Stomach (tissue), 9 donors: Measurements from ENCODE around the gene ACAD11. TPM values are rescaled to one million over a fixed set of nuclear protein-coding genes. Genes with fewer than 3 reads are reported as not detected.

ENCODE experiments used
- DNase-seq, 2 donors: peaks; one replicate each; pipeline versions ENCODE4 v3.0.0 to v3.0.0-alpha.2; 2013 to 2019
- H3K27ac ChIP-seq, 5 donors: fragments of 200-600 bp in 4 of 5; sonication (generic) in 4 of 5; one replicate each; pipeline ENCODE4 v1.5.1; 2013 to 2019; ENCODE audit warnings: mild to moderate bottlenecking in 1 of 5, moderate library complexity in 1 of 5
- H3K27me3 ChIP-seq, 3 donors: fragments of 200-600 bp; sonication (generic); one replicate each; pipeline ENCODE4 v1.5.1; 2017 to 2019; ENCODE audit warnings: mixed run types in 1 of 3
- H3K36me3 ChIP-seq, 4 donors: fragments of 200-600 bp; sonication (generic); 1 replicate in 3 of 4; 2 replicates in 1 of 4; pipeline ENCODE4 v1.5.1; 2016 to 2019
- H3K4me1 ChIP-seq, 4 donors: fragments of 200-600 bp; sonication (generic); one replicate each; pipeline ENCODE4 v1.5.1; 2016 to 2019
- H3K4me3 ChIP-seq, 4 donors: fragments of 200-600 bp; sonication (generic) in 3 of 4; one replicate each; pipeline ENCODE4 v1.5.1; 2016 to 2019; ENCODE audit warnings: mild to moderate bottlenecking in 1 of 4
- H3K9me3 ChIP-seq, 4 donors: fragments of 200-600 bp; sonication (generic); one replicate each; pipeline ENCODE4 v1.5.1; 2016 to 2019
- EP300 ChIP-seq: sonication (generic); formaldehyde crosslinking; IDR thresholded peaks from one replicate; pipeline ENCODE4 v1.6.1; 2017; ENCODE audit warnings: antibody characterized with exemption
- POLR2A ChIP-seq, 4 donors: fragments of 450-650 bp; IDR thresholded peaks; one replicate each; pipeline ENCODE4 v1.6.1; 2016; ENCODE audit warnings: antibody characterized with exemption in 4 of 4, control low read depth in 2 of 4, mild to moderate bottlenecking in 1 of 4, moderate library complexity in 1 of 4
- POLR2AphosphoS5 ChIP-seq, 3 donors: sonication (generic); formaldehyde crosslinking; IDR thresholded peaks; one replicate each; pipeline ENCODE4 v1.6.1; 2016; ENCODE audit warnings: antibody characterized with exemption in 3 of 3
- WGBS, 5 donors: extraction: QIAGEN DNeasy Blood & Tissue Kit in 3 of 5; methylation state at CpG; one replicate each; pipeline versions ENCODE4 v1.1.5 to v1.1.7; 2013 to 2018; 5-methylcytosine and 5-hydroxymethylcytosine counted together
- intact Hi-C: fragments of 100-400 bp; cut with DNase I; formaldehyde crosslinking; loops from one replicate; pipeline ENCODE4 v1.15.1; 2023; ENCODE audit warnings: low total_unique reads
- polyA plus RNA-seq, 3 donors: library from polyadenylated mRNA; stranded (reverse); fragments of 200-250 nt; gene quantifications; one replicate each; pipeline ENCODE4 v1.2.3, GENCODE V29; 2013
- total RNA-seq, 5 donors: library from RNA; depleted of rRNA; stranded (reverse); fragments of >200 nt; gene quantifications; one replicate each; pipeline versions ENCODE4 v1.1.0 to v1.2.3, GENCODE V29; 2014 to 2016
- TF ChIP-seq, protein P1 (sequence below), 7 experiments: fragments of 450-650 bp in 4 of 7; fragments of 200-600 bp in 3 of 7; sonication (generic) in 3 of 7; IDR thresholded peaks; one replicate each; pipeline ENCODE4 v1.5.1; 2016 to 2019; ENCODE audit warnings: antibody characterized with exemption in 7 of 7, control low read depth in 2 of 7, mild to moderate bottlenecking in 1 of 7
- donor health status: healthy with polysubstance abuse.
- donor health status: Bipolar disorder and iron deficiency.
- donor health status: healthy.

The ACAD11 gene
- total and polyA plus RNA-seq, 8 donors, result 2.6 to 137 (median 26.2) TPM

DNA sequence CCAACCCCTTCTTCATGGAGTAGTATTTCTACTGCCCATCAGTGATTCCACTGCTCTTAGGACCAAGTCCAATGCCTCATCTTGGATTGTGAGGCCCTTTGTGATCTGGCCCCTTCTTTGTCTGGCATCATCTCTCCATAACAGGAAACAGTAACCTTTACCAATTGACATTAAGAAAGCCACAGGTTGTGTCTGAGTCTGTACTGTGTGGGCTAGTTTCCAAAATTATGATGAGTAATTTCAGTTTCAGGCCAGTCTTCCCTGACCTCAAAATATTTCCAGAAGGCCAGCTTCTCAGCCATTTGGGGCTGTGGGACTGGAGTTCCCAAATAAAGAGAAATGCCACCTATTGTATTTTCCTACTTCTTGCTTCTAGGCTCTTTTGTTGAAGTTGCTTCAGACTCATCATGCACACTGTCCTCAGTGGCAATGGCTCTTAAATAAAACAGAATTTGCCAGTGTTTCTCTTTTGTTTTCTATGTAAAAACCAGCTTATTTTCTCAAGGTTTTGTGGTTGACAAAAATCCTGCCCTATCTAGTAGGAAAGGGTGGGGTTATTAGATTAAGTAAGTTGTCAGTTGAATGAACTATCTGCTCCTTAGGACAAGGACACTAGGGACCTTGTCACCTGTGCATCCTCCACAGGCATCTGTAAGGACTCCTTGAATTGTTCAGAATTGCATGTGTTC is 109.6 kb downstream of the ACAD11 start:
- DNase-seq, result no peak
- Histone ChIP-seq H3K4me1 (peaks cover 0 to 25% (median 15%) of the 10 kb centered on the region in 4 donors), H3K36me3 (no peaks in the 10 kb centered on the region), H3K4me3 (no peak overlapping the region), H3K27ac (no peak overlapping the region), H3K27me3 (no peaks in the 10 kb centered on the region), H3K9me3 (no peaks in the 10 kb centered on the region)
- intact Hi-C loops, result no loop called here
- TF ChIP-seq POLR2AphosphoS5 (IDR thresholded peaks at IDR 0.05), result no peak
- TF ChIP-seq EP300, result no peak
- TF ChIP-seq POLR2A (IDR thresholded peaks at IDR 0.05), result no peak
- TF ChIP-seq, protein P1, sequence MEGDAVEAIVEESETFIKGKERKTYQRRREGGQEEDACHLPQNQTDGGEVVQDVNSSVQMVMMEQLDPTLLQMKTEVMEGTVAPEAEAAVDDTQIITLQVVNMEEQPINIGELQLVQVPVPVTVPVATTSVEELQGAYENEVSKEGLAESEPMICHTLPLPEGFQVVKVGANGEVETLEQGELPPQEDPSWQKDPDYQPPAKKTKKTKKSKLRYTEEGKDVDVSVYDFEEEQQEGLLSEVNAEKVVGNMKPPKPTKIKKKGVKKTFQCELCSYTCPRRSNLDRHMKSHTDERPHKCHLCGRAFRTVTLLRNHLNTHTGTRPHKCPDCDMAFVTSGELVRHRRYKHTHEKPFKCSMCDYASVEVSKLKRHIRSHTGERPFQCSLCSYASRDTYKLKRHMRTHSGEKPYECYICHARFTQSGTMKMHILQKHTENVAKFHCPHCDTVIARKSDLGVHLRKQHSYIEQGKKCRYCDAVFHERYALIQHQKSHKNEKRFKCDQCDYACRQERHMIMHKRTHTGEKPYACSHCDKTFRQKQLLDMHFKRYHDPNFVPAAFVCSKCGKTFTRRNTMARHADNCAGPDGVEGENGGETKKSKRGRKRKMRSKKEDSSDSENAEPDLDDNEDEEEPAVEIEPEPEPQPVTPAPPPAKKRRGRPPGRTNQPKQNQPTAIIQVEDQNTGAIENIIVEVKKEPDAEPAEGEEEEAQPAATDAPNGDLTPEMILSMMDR (IDR thresholded peaks at IDR 0.05), result no peak

DNA sequence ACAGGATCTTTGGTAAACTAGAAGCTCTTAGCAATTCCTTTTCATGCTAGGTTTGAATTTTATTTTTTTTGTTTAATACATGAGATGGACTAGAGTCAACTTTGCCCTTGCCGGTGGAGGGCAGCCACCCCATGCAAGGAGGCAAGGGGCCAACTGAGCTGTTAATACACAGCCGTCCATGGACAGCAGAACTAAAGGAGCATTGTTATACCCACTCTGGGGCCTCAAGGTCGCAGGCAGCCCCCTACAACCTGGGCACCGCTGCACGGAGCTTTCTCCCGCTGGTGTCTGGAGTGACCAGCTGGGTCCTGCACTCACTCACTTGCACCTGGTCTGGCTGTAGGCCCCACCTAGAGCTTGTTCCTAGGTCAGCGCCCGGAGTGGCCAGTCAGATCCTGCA is 110.4 kb downstream of the ACAD11 start:
- no peaks in the 10 kb centered on the region for H3K27me3 ChIP-seq
- H3K27ac ChIP-seq, result no peak overlapping the region
- no peak for TF ChIP-seq POLR2AphosphoS5 (IDR thresholded peaks at IDR 0.05)
- no peaks in the 10 kb centered on the region for H3K9me3 ChIP-seq
- no peak overlapping the region for H3K4me3 ChIP-seq
- no peak for DNase-seq
- 92 to 96% (median 94%) methylated on average over 7 to 8 of the region's 8 CpGs for WGBS, 5 donors
- intact Hi-C loops, result no loop called here
- peaks cover 0 to 20% (median 10%) of the 10 kb centered on the region in 4 donors for H3K4me1 ChIP-seq
- no peaks in the 10 kb centered on the region for H3K36me3 ChIP-seq

- no peak for TF ChIP-seq POLR2A (IDR thresholded peaks at IDR 0.05)
- no peak for TF ChIP-seq POLR2AphosphoS5 (IDR thresholded peaks at IDR 0.05)
- TF ChIP-seq, protein P1 (IDR thresholded peaks at IDR 0.05), result no peak
- TF ChIP-seq EP300, result no peak
- Histone ChIP-seq H3K27me3 (no peaks in the 10 kb centered on the region), H3K9me3 (no peaks in the 10 kb centered on the region), H3K4me3 (no peak overlapping the region), H3K4me1 (peaks cover 0 to 26% (median 6%) of the 10 kb centered on the region in 4 donors), H3K27ac (no peak overlapping the region), H3K36me3 (peaks cover 2 to 18% (median 10%) of the 10 kb centered on the region in 4 donors)
- intact Hi-C loops, result no loop called here
- no peak for DNase-seq
- 86 to 94% (median 89%) methylated on average over 3 of the region's 3 CpGs for WGBS, 5 donors
Observed at GRCh38 chr3:132545471-132545870, 114.1 kb downstream of the ACAD11 start.

DNA sequence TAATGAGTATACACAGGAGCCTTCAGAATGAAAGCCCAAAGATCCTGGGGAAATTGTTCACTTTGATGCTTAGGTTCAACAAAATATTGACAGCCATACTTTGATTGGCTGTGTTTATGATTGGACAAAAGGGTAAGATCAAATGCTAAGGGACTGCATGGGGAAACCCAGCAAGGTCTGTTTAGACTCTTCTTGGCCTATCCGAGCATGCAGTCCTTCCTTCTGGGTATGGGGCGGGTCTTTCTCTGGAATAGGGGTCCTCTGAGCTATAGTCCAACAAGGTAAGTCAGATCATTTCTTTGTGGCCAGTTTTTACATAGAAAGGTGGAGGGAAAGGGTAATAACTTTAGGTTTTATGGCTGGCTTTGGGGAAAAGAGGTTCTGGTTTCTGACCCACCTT is 115.5 kb downstream of the ACAD11 start:
- intact Hi-C loops, result no loop called here
- H3K4me3 ChIP-seq, result no peak overlapping the region

More for the DNA sequence above, 115.5 kb downstream of the ACAD11 start:
- DNase-seq, result no peak
- WGBS, 5 donors, result 96 to 100% (median 97%) methylated on average over 2 of the region's 2 CpGs
- TF ChIP-seq POLR2A (IDR thresholded peaks at IDR 0.05), result no peak
- TF ChIP-seq, protein P1 (IDR thresholded peaks at IDR 0.05), result no peak
- no peak for TF ChIP-seq POLR2AphosphoS5 (IDR thresholded peaks at IDR 0.05)
- TF ChIP-seq EP300, result no peak
- Histone ChIP-seq H3K36me3 (peaks cover 5 to 32% (median 24%) of the 10 kb centered on the region in 4 donors), H3K4me1 (peaks cover 0 to 17% (median 3%) of the 10 kb centered on the region in 4 donors), H3K9me3 (no peaks in the 10 kb centered on the region), H3K27me3 (no peaks in the 10 kb centered on the region), H3K27ac (no peak overlapping the region)
